GM12891 (cell line): ENCODE data around the gene LGALS4.
"Not testable (repeated sequence)": the region's sequence is repeated elsewhere in the genome, so short reads cannot be mapped to it uniquely, and the experiment has no call there.

Experiments used
- PAX5 ChIP-seq: IDR thresholded peaks from 2 replicates; pipeline ENCODE4 v1.6.1; 2011; ENCODE audit warnings: low read length, moderate library complexity, mild to moderate bottlenecking; ENCODE audit not compliant: insufficient read depth, severe bottlenecking
- POLR2A ChIP-seq: IDR thresholded peaks from 2 replicates; pipeline ENCODE4 v1.6.1; 2011; ENCODE audit warnings: low read depth, low read length, control low read depth
- POLR2AphosphoS5 ChIP-seq: IDR thresholded peaks from 2 replicates; pipeline ENCODE4 v1.6.1; 2011; ENCODE audit warnings: low read depth, low read length, control low read depth
- SPI1 ChIP-seq: IDR thresholded peaks from 2 replicates; pipeline ENCODE4 v1.6.1; 2011; ENCODE audit warnings: low read depth, low read length, control low read depth
- TAF1 ChIP-seq: IDR thresholded peaks from 2 replicates; pipeline ENCODE4 v1.6.1; 2011; ENCODE audit warnings: low read depth, low read length, control low read depth

GRCh38 chr19:38825936-38826335, 13.2 kb upstream of the LGALS4 start:
- TF ChIP-seq POLR2A, POLR2AphosphoS5, PAX5, TAF1, SPI1: not testable (repeated sequence)
